B cell (primary cell): ENCODE data around the gene AGPAT3.

ENCODE experiments used
- EZH2 ChIP-seq: IDR thresholded peaks from 2 replicates; pipeline ENCODE4 v1.6.1; 2012; ENCODE audit warnings: borderline replicate concordance, low read depth, mild to moderate bottlenecking, moderate library complexity, low read length; ENCODE audit not compliant: insufficient read depth, poor library complexity, severe bottlenecking
- TF ChIP-seq, protein P1 (sequence below): fragments of 200-600 bp; IDR thresholded peaks from one replicate; pipeline ENCODE4 v1.8.0; 2022; ENCODE audit warnings: antibody characterized with exemption, mild to moderate bottlenecking

DNA sequence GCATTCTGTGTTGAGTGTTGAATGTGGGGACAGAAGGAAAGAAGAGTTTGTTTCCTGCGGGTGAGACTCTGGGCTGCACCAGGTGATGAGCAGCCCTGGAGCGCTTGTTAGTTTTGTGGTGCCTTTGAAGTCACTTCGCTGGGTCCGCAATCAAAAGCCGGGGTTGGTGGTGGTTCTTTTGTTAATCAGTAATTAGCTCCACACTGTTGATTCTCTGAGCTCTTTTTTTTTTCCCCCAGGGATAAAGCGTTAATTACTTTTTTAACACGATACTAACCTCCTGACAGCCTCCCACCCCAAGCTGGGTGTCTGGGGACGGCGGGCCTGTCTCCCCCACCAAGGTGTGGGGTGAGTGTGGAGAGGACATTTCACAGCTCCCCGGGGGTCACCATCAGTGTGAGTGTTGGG lies 56.6 kb downstream of the AGPAT3 start:
- TF ChIP-seq, protein P1, sequence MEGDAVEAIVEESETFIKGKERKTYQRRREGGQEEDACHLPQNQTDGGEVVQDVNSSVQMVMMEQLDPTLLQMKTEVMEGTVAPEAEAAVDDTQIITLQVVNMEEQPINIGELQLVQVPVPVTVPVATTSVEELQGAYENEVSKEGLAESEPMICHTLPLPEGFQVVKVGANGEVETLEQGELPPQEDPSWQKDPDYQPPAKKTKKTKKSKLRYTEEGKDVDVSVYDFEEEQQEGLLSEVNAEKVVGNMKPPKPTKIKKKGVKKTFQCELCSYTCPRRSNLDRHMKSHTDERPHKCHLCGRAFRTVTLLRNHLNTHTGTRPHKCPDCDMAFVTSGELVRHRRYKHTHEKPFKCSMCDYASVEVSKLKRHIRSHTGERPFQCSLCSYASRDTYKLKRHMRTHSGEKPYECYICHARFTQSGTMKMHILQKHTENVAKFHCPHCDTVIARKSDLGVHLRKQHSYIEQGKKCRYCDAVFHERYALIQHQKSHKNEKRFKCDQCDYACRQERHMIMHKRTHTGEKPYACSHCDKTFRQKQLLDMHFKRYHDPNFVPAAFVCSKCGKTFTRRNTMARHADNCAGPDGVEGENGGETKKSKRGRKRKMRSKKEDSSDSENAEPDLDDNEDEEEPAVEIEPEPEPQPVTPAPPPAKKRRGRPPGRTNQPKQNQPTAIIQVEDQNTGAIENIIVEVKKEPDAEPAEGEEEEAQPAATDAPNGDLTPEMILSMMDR = no peak
- TF ChIP-seq EZH2 = no peak
